A549 (cell line): Measurements from ENCODE around the gene KIF16B. TPM values are rescaled to one million over a fixed set of nuclear protein-coding genes. Genes with fewer than 3 reads are reported as not detected.

Source experiments
- ATAC-seq, 2 experiments: fragments of 200-7000 bp in 1 of 2; fragments of >200 bp in 1 of 2; cut with Nextera tagmentation in 1 of 2; cut with Tn5 transposase in 1 of 2; 3 replicates each; pipeline versions ENCODE4 v1.8.0 to v1.9.1; 2018 to 2020; ENCODE audit warnings: mild to moderate bottlenecking in 1 of 2, moderate library complexity in 1 of 2
- CTCF ChIA-PET: fragments of 300-600 bp; sonication (Branson Sonifier 250); formaldehyde crosslinking; extraction: SDS; loops from one replicate; lab custom pipeline; 2021; ENCODE audit warnings: antibody characterized with exemption, inconsistent platforms; lab: Yijun Ruan, JAX
- POLR2A ChIA-PET: fragments of 350-600 bp; formaldehyde crosslinking; extraction: SDS; loops from one replicate; lab custom pipeline; 2021; ENCODE audit warnings: antibody characterized with exemption, inconsistent platforms; lab: Yijun Ruan, JAX
- DNase-seq, 2 experiments: peaks; one replicate each; pipeline versions ENCODE4 v3.0.0 to v3.0.0-alpha.2; 2011 to 2016; ENCODE audit warnings: low read depth in 1 of 2, low spot score in 1 of 2
- FAIRE-seq: peaks from 2 replicates; lab custom pipeline; 2011; peaks lifted over from hg19 to GRCh38; lab: Jason Lieb, UNC
- H3K27ac ChIP-seq, 2 experiments: fragments of >200 bp; sonication (Bioruptor Twin); formaldehyde crosslinking; 3 replicates each; pipeline ENCODE4 v1.5.1; 2016 to 2017
- H3K4me1 ChIP-seq: fragments of >200 bp; sonication (Bioruptor Twin); formaldehyde crosslinking; 3 replicates; pipeline ENCODE4 v1.6.1; 2016
- H3K4me2 ChIP-seq: fragments of >200 bp; sonication (Bioruptor Twin); formaldehyde crosslinking; 3 replicates; pipeline ENCODE4 v1.6.1; 2016
- H3K4me3 ChIP-seq: fragments of >200 bp; sonication (Bioruptor Twin); formaldehyde crosslinking; 3 replicates; pipeline ENCODE4 v1.5.1; 2016
- H3K9me3 ChIP-seq: fragments of >200 bp; sonication (Bioruptor Twin); formaldehyde crosslinking; 3 replicates; pipeline ENCODE4 v1.6.1; 2016
- CBX8 ChIP-seq: fragments of 200-600 bp; sonication (generic); IDR thresholded peaks from 2 replicates; pipeline ENCODE4 v1.6.1; 2016
- CEBPB ChIP-seq, 2 experiments: fragments of >200 bp in 1 of 2; sonication (Bioruptor Twin) in 1 of 2; formaldehyde crosslinking in 1 of 2; IDR thresholded peaks; 2 replicates each; pipeline ENCODE4 v1.6.1; 2012 to 2016
- E2F6 ChIP-seq: IDR thresholded peaks from 2 replicates; pipeline ENCODE4 v1.6.1; 2012; ENCODE audit warnings: low read depth, borderline replicate concordance
- EHF ChIP-seq: fragments of 250-450 bp; sonication (Bioruptor Pico); IDR thresholded peaks from 2 replicates; pipeline ENCODE4 v1.5.0; 2020; ENCODE audit warnings: mild to moderate bottlenecking
- ELK1 ChIP-seq: fragments of 150-350 bp; IDR thresholded peaks from 2 replicates; pipeline ENCODE4 v1.6.1; 2014; ENCODE audit warnings: low read depth, mild to moderate bottlenecking, low read length
- EP300 ChIP-seq, 2 experiments: fragments of >200 bp; sonication (Bioruptor Twin); formaldehyde crosslinking; IDR thresholded peaks; 2 replicates in 1 of 2; 3 replicates in 1 of 2; pipeline ENCODE4 v1.6.1; 2016 to 2017
- ESRRA ChIP-seq: fragments of 150-350 bp; IDR thresholded peaks from 2 replicates; pipeline ENCODE4 v1.6.1; 2014; ENCODE audit warnings: mild to moderate bottlenecking, low read length, borderline replicate concordance
- FOSB ChIP-seq: fragments of 250-450 bp; sonication (Bioruptor Pico); IDR thresholded peaks from 2 replicates; pipeline ENCODE4 v1.5.0; 2020; ENCODE audit warnings: mild to moderate bottlenecking, moderate library complexity
- FOXS1 ChIP-seq: fragments of 250-450 bp; sonication (Bioruptor Pico); IDR thresholded peaks from 2 replicates; pipeline ENCODE4 v1.5.0; 2020; ENCODE audit warnings: mild to moderate bottlenecking, moderate library complexity
- HDAC2 ChIP-seq: fragments of 200-600 bp; sonication (generic); IDR thresholded peaks from 2 replicates; pipeline ENCODE4 v1.6.1; 2016
- HMGXB4 ChIP-seq: fragments of 250-450 bp; sonication (Bioruptor Pico); IDR thresholded peaks from 2 replicates; pipeline ENCODE4 v1.5.0; 2021; ENCODE audit warnings: mild to moderate bottlenecking, moderate library complexity, borderline replicate concordance
- HOXA7 ChIP-seq: fragments of 250-450 bp; sonication (Bioruptor Pico); IDR thresholded peaks from 2 replicates; pipeline ENCODE4 v1.5.0; 2020; ENCODE audit warnings: mild to moderate bottlenecking, moderate library complexity
- KDM1A ChIP-seq: fragments of 200-600 bp; sonication (generic); IDR thresholded peaks from 2 replicates; pipeline ENCODE4 v1.6.1; 2016; ENCODE audit warnings: low read depth, mild to moderate bottlenecking
- KDM5A ChIP-seq: fragments of 200-600 bp; sonication (generic); IDR thresholded peaks from 2 replicates; pipeline ENCODE4 v1.6.1; 2016; ENCODE audit warnings: antibody characterized with exemption, mild to moderate bottlenecking
- MYC ChIP-seq: IDR thresholded peaks from 2 replicates; pipeline ENCODE4 v1.6.1; 2012; ENCODE audit warnings: mild to moderate bottlenecking, inconsistent platforms, low read length, improper control_type of control experiment, borderline replicate concordance
- NPAS2 ChIP-seq: fragments of 250-450 bp; sonication (Bioruptor Pico); IDR thresholded peaks from 2 replicates; pipeline ENCODE4 v1.8.0; 2022; ENCODE audit warnings: mild to moderate bottlenecking, moderate library complexity, borderline replicate concordance
- PBX3 ChIP-seq: IDR thresholded peaks from 2 replicates; pipeline ENCODE4 v1.6.1; 2012
- POLR2A ChIP-seq: IDR thresholded peaks from 2 replicates; pipeline ENCODE4 v1.6.1; 2012; ENCODE audit warnings: mild to moderate bottlenecking, low read length
- POLR2AphosphoS2 ChIP-seq: conservative IDR thresholded peaks from 2 replicates; pipeline ENCODE4 v1.6.1; 2012; ENCODE audit warnings: low read length, improper control_type of control experiment, inconsistent platforms
- SREBF2 ChIP-seq: fragments of 450-650 bp; IDR thresholded peaks from 2 replicates; pipeline ENCODE4 v1.6.1; 2014; ENCODE audit warnings: mild to moderate bottlenecking, moderate library complexity
- TFCP2L1 ChIP-seq: fragments of 250-450 bp; sonication (Bioruptor Pico); IDR thresholded peaks from 2 replicates; pipeline ENCODE4 v1.5.0; 2021; ENCODE audit warnings: mild to moderate bottlenecking
- TP53 ChIP-seq: fragments of 250-450 bp; sonication (Bioruptor Pico); IDR thresholded peaks from 2 replicates; pipeline ENCODE4 v1.5.0; 2021; ENCODE audit warnings: mild to moderate bottlenecking, moderate library complexity
- USF2 ChIP-seq: fragments of 450-650 bp; IDR thresholded peaks from 2 replicates; pipeline ENCODE4 v1.6.1; 2014; ENCODE audit warnings: antibody characterized with exemption
- ZFP36 ChIP-seq: fragments of 450-650 bp; IDR thresholded peaks from 2 replicates; pipeline ENCODE4 v1.6.1; 2014; ENCODE audit warnings: borderline replicate concordance; ENCODE audit not compliant: partially characterized antibody
- ZSCAN20 ChIP-seq: fragments of 250-450 bp; sonication (Bioruptor Pico); IDR thresholded peaks from 2 replicates; pipeline ENCODE4 v1.8.0; 2022; ENCODE audit warnings: mild to moderate bottlenecking, moderate library complexity
- whole genome bisulfite sequencing: methylation state at CpG from one replicate; pipeline ENCODE4 v1.1.6; 2017; ENCODE audit errors: missing lambda C conversion rate; 5-methylcytosine and 5-hydroxymethylcytosine counted together
- polyA plus RNA-seq, 4 experiments: library from polyadenylated mRNA; depleted of rRNA in 3 of 4; stranded (reverse); fragments of >200 nt; fragmentation: RNase III in 1 of 4; extraction: RNeasy Plus Mini Kit Qiagen cat#74134 plus additional on column Dnase treatment in 1 of 4; gene quantifications; 2 replicates in 3 of 4; 3 replicates in 1 of 4; pipeline ENCODE4 v1.2.3, GENCODE V29; 2011 to 2017

Gene KIF16B
- polyA plus RNA-seq, 2 of the 4 experiments (the other 2 are of a cell fraction): 14.1 to 23.3 TPM

- POLR2A ChIA-PET: no interaction called here
- Histone ChIP-seq H3K9me3 (peaks cover 3% of the 10 kb centered on the region; the same call in 1 of the 3 replicates), H3K27ac (no peak overlapping the region), H3K4me3 (no peak overlapping the region), H3K4me2 (no peak overlapping the region), H3K4me1 (no peaks in the 10 kb centered on the region)
- ATAC-seq (no peak; a peak in 1 of 6 replicates), FAIRE-seq (no peak), DNase-seq (no peak)
- WGBS: 85% methylated on average over 4 of the region's 4 CpGs
- CTCF ChIA-PET: no interaction called here
- TF ChIP-seq ZSCAN20 (CRISPR knock-in tag) (no peak), ELK1 (no peak), ESRRA (no peak), HMGXB4 (no peak), ZFP36 (no peak), KDM5A (no peak), FOXS1 (CRISPR knock-in tag) (no peak), CBX8 (no peak), KDM1A (no peak), POLR2A (no peak), EP300 (IDR thresholded peaks at IDR 0.05) (no peak), FOSB (CRISPR knock-in tag) (no peak), E2F6 (no peak), POLR2AphosphoS2 (no peak), HDAC2 (no peak), SREBF2 (no peak), MYC (no peak)
Measured at GRCh38 chr20:16267526-16267925, 305.7 kb downstream of the KIF16B start.

GRCh38 chr20:16265334-16265733 is 307.9 kb downstream of the KIF16B start:
- Histone ChIP-seq H3K4me2 (no peak overlapping the region), H3K27ac (no peak overlapping the region), H3K4me3 (no peak overlapping the region), H3K4me1 (no peaks in the 10 kb centered on the region), H3K9me3 (peaks cover 3% of the 10 kb centered on the region; the same call in 1 of the 3 replicates)
- ChIA-PET CTCF (no interaction called here), POLR2A (no interaction called here)
- no peak for TF ChIP-seq HOXA7
- no peak for TF ChIP-seq ZFP36
- TF ChIP-seq ZSCAN20 (CRISPR knock-in tag): no peak
- TF ChIP-seq TP53 (CRISPR knock-in tag): no peak
- no peak for TF ChIP-seq KDM1A
- DNase-seq (no peak), FAIRE-seq (no peak), ATAC-seq (no peak)
- WGBS: 11% methylated on average over 5 of the region's 5 CpGs

- ChIA-PET POLR2A (no interaction called here), CTCF (interaction anchor here (1.4 kb wide), 1 partner anchor 13 kb away, joined by 4 read pairs; no protein-coding TSS in a partner anchor)
- no peak for FAIRE-seq
- H3K4me1 ChIP-seq: no peaks in the 10 kb centered on the region
- no peak for DNase-seq
- ATAC-seq: no peak; a peak in 1 of 6 replicates
- H3K9me3 ChIP-seq: peaks cover 3% of the 10 kb centered on the region; the same call in 1 of the 3 replicates
- 38% methylated on average over 2 of the region's 2 CpGs for WGBS
- TF ChIP-seq CEBPB (IDR thresholded peaks at IDR 0.05) (no peak), PBX3 (no peak), TFCP2L1 (CRISPR knock-in tag) (no peak), NPAS2 (CRISPR knock-in tag) (no peak), USF2 (no peak), FOSB (CRISPR knock-in tag) (no peak), ESRRA (no peak), TP53 (CRISPR knock-in tag) (no peak), SREBF2 (no peak), EHF (no peak)
- no peak overlapping the region for H3K27ac ChIP-seq
- H3K4me3 ChIP-seq: no peak overlapping the region
- no peak overlapping the region for H3K4me2 ChIP-seq
Measured at GRCh38 chr20:16263582-16263981, 309.7 kb downstream of the KIF16B start.
